H1 (cell line): ENCODE data around the gene TSPOAP1.

Source experiments
- ATF2 ChIP-seq: IDR thresholded peaks from 2 replicates; pipeline ENCODE4 v1.6.1; 2012; ENCODE audit warnings: low read length, inconsistent platforms
- BRCA1 ChIP-seq: IDR thresholded peaks from 2 replicates; pipeline ENCODE4 v1.6.1; 2012; ENCODE audit warnings: low read depth, low read length, improper control_type of control experiment
- CREB1 ChIP-seq: IDR thresholded peaks from 2 replicates; pipeline ENCODE4 v1.6.1; 2012; ENCODE audit warnings: inconsistent platforms
- EP300 ChIP-seq, 2 experiments: IDR thresholded peaks; 1 replicate in 1 of 2; 2 replicates in 1 of 2; pipeline ENCODE4 v1.6.1; 2011 to 2012; ENCODE audit warnings: low read depth in 2 of 2, low read length in 2 of 2, mild to moderate bottlenecking in 2 of 2, borderline replicate concordance in 1 of 2, inconsistent platforms in 1 of 2, moderate library complexity in 1 of 2
- EZH2 ChIP-seq: fragments of 200-600 bp; sonication (generic); IDR thresholded peaks from 2 replicates; pipeline ENCODE4 v1.7.1; 2012; ENCODE audit warnings: low read depth, mild to moderate bottlenecking, moderate library complexity, low read length, inconsistent platforms; ENCODE audit not compliant: severe bottlenecking
- GABPA ChIP-seq: IDR thresholded peaks from 2 replicates; pipeline ENCODE4 v1.6.1; 2011; ENCODE audit warnings: mild to moderate bottlenecking, low read length, moderate library complexity, borderline replicate concordance; ENCODE audit not compliant: insufficient read depth
- HDAC6 ChIP-seq: IDR thresholded peaks from one replicate; pipeline ENCODE4 v1.7.1; 2012; ENCODE audit warnings: low read depth, mild to moderate bottlenecking, inconsistent platforms, low read length, moderate library complexity
- JUND ChIP-seq: IDR thresholded peaks from 2 replicates; pipeline ENCODE4 v1.6.1; 2011; ENCODE audit warnings: mild to moderate bottlenecking, improper control_type of control experiment, low read length
- POLR2A ChIP-seq, 2 experiments: IDR thresholded peaks; 1 replicate in 1 of 2; 2 replicates in 1 of 2; pipeline ENCODE4 v1.6.1; 2011; ENCODE audit warnings: low read depth in 2 of 2, low read length in 2 of 2, mild to moderate bottlenecking in 2 of 2; ENCODE audit errors: control extremely low read depth in 1 of 2
- RFX5 ChIP-seq: IDR thresholded peaks from 2 replicates; pipeline ENCODE4 v1.6.1; 2011; ENCODE audit warnings: low read depth, low read length, improper control_type of control experiment, borderline replicate concordance
- SP1 ChIP-seq: IDR thresholded peaks from 2 replicates; pipeline ENCODE4 v1.6.1; 2011; ENCODE audit warnings: low read depth, low read length
- SUZ12 ChIP-seq: fragments of 200-600 bp; sonication (generic); IDR thresholded peaks from 2 replicates; pipeline ENCODE4 v1.6.1; 2012; ENCODE audit warnings: mild to moderate bottlenecking, inconsistent platforms, low read length, moderate library complexity, mixed read lengths
- TF ChIP-seq, protein P1 (sequence below), 3 experiments: IDR thresholded peaks; 1 replicate in 2 of 3; 2 replicates in 1 of 3; pipeline versions ENCODE4 v1.5.1 to v1.6.1; 2011; ENCODE audit warnings: low read length in 3 of 3, mild to moderate bottlenecking in 3 of 3, inconsistent platforms in 2 of 3, low read depth in 1 of 3, moderate library complexity in 1 of 3; ENCODE audit not compliant: insufficient read depth in 1 of 3; ENCODE audit errors: control extremely low read depth in 1 of 3
- TF ChIP-seq, protein P2 (sequence below): IDR thresholded peaks from 2 replicates; pipeline ENCODE4 v1.6.1; 2012; ENCODE audit warnings: inconsistent platforms

DNA sequence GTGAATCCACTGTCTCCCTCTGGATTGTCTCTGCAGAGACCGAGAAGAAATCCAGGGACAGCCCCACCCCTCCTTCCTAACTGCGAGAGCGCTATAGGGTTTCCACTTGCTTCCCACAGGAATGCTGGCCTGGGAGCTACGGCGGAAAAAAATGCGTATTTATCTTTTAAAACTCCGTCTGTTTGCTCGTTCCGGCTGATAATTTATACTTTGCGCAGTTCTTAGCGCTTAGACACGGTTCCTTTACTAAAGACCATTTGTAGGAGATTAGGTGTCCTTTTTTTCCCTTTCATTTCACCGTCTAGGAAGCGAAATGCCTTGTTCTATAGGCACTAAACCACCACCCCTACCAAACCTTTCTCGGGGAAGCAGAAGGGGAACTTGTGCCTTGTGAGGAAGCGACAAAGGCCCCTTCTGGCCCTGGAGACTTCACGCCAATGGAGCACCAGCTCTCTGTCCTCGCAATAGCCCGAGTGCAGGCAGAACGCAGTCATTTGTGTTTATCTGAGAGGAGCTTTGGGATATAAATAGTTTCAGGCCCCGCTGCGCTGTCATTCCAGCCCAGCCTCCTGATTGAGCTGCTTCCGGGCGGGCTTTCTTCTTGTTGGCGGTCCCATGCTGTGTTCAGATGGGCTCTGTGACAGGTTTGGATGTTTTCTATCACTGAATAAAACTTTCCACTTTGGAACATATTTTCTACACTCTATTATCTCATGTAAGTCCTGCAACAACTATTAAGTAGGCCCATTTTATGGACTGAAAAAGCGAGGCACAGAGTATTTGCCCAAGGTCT lies 24.2 kb upstream of the TSPOAP1 start:
- TF ChIP-seq RFX5 (no peak), POLR2A (IDR thresholded peaks at IDR 0.05; ENCODE audit: control extremely low read depth in 1 of 2, low read depth in 2 of 2, low read length in 2 of 2) (no peak), SP1 (no peak), ATF2 (0 out of 2 replicates have a peak, but pooled peaks have one; percentile 22), SUZ12 (no peak), BRCA1 (no peak), EZH2 (no peak), HDAC6 (no peak), EP300 (IDR thresholded peaks at IDR 0.05; ENCODE audit: borderline replicate concordance in 1 of 2, low read depth in 2 of 2, low read length in 2 of 2) (no peak), CREB1 (no peak), JUND (no peak), GABPA (no peak)
- TF ChIP-seq, protein P1, sequence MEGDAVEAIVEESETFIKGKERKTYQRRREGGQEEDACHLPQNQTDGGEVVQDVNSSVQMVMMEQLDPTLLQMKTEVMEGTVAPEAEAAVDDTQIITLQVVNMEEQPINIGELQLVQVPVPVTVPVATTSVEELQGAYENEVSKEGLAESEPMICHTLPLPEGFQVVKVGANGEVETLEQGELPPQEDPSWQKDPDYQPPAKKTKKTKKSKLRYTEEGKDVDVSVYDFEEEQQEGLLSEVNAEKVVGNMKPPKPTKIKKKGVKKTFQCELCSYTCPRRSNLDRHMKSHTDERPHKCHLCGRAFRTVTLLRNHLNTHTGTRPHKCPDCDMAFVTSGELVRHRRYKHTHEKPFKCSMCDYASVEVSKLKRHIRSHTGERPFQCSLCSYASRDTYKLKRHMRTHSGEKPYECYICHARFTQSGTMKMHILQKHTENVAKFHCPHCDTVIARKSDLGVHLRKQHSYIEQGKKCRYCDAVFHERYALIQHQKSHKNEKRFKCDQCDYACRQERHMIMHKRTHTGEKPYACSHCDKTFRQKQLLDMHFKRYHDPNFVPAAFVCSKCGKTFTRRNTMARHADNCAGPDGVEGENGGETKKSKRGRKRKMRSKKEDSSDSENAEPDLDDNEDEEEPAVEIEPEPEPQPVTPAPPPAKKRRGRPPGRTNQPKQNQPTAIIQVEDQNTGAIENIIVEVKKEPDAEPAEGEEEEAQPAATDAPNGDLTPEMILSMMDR (IDR thresholded peaks at IDR 0.05; ENCODE audit: control extremely low read depth in 1 of 3, insufficient read depth in 1 of 3, low read depth in 1 of 3, low read length in 3 of 3) = no peak
- TF ChIP-seq, protein P2, sequence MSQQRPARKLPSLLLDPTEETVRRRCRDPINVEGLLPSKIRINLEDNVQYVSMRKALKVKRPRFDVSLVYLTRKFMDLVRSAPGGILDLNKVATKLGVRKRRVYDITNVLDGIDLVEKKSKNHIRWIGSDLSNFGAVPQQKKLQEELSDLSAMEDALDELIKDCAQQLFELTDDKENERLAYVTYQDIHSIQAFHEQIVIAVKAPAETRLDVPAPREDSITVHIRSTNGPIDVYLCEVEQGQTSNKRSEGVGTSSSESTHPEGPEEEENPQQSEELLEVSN = no peak
